K562 (cell line): Measurements from ENCODE around the gene CHRM4. TPM values are rescaled to one million over a fixed set of nuclear protein-coding genes. Genes with fewer than 3 reads are reported as not detected.

Experiments used
- CEBPB ChIP-seq: fragments of 450-650 bp; IDR thresholded peaks from 2 replicates; pipeline ENCODE4 v1.6.1; 2016; ENCODE audit warnings: missing genetic modification characterization, missing compliant biosample characterization
- FUS ChIP-seq: fragments of 200-400 bp; formaldehyde crosslinking; optimal IDR thresholded peaks from 2 replicates; pipeline ENCODE3; 2017; ENCODE audit warnings: low read depth, low read length
- GATA2 ChIP-seq: sonication (generic); formaldehyde crosslinking; IDR thresholded peaks from 2 replicates; pipeline ENCODE4 v1.4.0; 2020; ENCODE audit warnings: mild to moderate bottlenecking, missing genetic modification reagents
- HMGN3 ChIP-seq: IDR thresholded peaks from 2 replicates; pipeline ENCODE4 v1.6.1; 2011; ENCODE audit warnings: borderline replicate concordance, low read depth, mild to moderate bottlenecking, mixed read lengths, low read length; ENCODE audit not compliant: insufficient read length; ENCODE audit errors: extremely low read depth
- MCM3 ChIP-seq: fragments of 450-650 bp; IDR thresholded peaks from 2 replicates; pipeline ENCODE4 v1.6.1; 2016
- NFE2 ChIP-seq: IDR thresholded peaks from 2 replicates; pipeline ENCODE4 v1.6.1; 2014; ENCODE audit warnings: antibody characterized with exemption, low read depth
- POLR2AphosphoS5 ChIP-seq: IDR thresholded peaks from 2 replicates; pipeline ENCODE4 v1.6.1; 2011; ENCODE audit warnings: mild to moderate bottlenecking, low read depth, low read length, moderate library complexity; ENCODE audit not compliant: control insufficient read depth, insufficient read depth
- RAD51 ChIP-seq: fragments of 450-650 bp; IDR thresholded peaks from 2 replicates; pipeline ENCODE4 v1.7.1; 2016; ENCODE audit warnings: low read depth, mild to moderate bottlenecking, borderline replicate concordance
- RBM34 ChIP-seq: fragments of 200-400 bp; formaldehyde crosslinking; IDR thresholded peaks from 2 replicates; pipeline ENCODE4 v1.6.1; 2018; ENCODE audit warnings: low read length, borderline replicate concordance; ENCODE audit not compliant: insufficient read depth
- ZNF586 ChIP-seq: fragments of 450-650 bp; formaldehyde crosslinking; conservative IDR thresholded peaks from 2 replicates; pipeline ENCODE4 v1.4.0; 2020; ENCODE audit warnings: mild to moderate bottlenecking, moderate library complexity
- polyA plus RNA-seq, 8 experiments: library from polyadenylated mRNA; depleted of rRNA in 4 of 8; stranded (reverse) in 5 of 8; unstranded in 3 of 8; fragments of >200 nt; fragmentation: Nextera tagmentation in 2 of 8; fragmentation: Illumina TruSeq in 1 of 8; extraction: Ambion mirVana in 2 of 8; extraction: Trizol in 1 of 8; gene quantifications; 2 replicates each; pipeline versions ENCODE4 v1.2.1 to v1.2.3, GENCODE V29; 2011 to 2014; ENCODE audit warnings: inconsistent platforms in 1 of 8, missing spikeins in 1 of 8
- total RNA-seq, 7 experiments: library from RNA; depleted of rRNA in 6 of 7; stranded (reverse); fragments of >200 nt in 6 of 7; fragmentation: Illumina TruSeq in 2 of 7; extraction: Trizol in 2 of 7; gene quantifications; 2 replicates each; pipeline versions ENCODE4 v1.2.1 to v1.2.3, GENCODE V29; 2011 to 2021; ENCODE audit warnings: low replicate concordance in 1 of 7
- TF ChIP-seq, protein P1 (sequence below), 2 experiments: fragments of 450-650 bp; formaldehyde crosslinking in 1 of 2; IDR thresholded peaks; 2 replicates each; pipeline versions ENCODE4 v1.4.0 to v1.6.1; 2014 to 2020; ENCODE audit warnings: mild to moderate bottlenecking in 2 of 2, borderline replicate concordance in 1 of 2, low read depth in 1 of 2
- TF ChIP-seq, protein P2 (sequence below): fragments of 450-650 bp; IDR thresholded peaks from 2 replicates; pipeline ENCODE4 v1.6.1; 2016; ENCODE audit warnings: low read depth, mild to moderate bottlenecking, moderate library complexity
- TF ChIP-seq, protein P3 (sequence below): fragments of 450-650 bp; IDR thresholded peaks from 2 replicates; pipeline ENCODE4 v1.6.1; 2016; ENCODE audit warnings: antibody characterized with exemption
- TF ChIP-seq, protein P4 (sequence below): fragments of 450-650 bp; IDR thresholded peaks from 2 replicates; pipeline ENCODE4 v1.6.1; 2016; ENCODE audit warnings: mild to moderate bottlenecking

The CHRM4 gene
- total and polyA plus RNA-seq, 9 of the 15 experiments (the other 6 are each of a cell fraction or from before 2014, with no cell fraction given) = 0.22 to 1.3 (median 0.40) TPM; not detected in 2

DNA sequence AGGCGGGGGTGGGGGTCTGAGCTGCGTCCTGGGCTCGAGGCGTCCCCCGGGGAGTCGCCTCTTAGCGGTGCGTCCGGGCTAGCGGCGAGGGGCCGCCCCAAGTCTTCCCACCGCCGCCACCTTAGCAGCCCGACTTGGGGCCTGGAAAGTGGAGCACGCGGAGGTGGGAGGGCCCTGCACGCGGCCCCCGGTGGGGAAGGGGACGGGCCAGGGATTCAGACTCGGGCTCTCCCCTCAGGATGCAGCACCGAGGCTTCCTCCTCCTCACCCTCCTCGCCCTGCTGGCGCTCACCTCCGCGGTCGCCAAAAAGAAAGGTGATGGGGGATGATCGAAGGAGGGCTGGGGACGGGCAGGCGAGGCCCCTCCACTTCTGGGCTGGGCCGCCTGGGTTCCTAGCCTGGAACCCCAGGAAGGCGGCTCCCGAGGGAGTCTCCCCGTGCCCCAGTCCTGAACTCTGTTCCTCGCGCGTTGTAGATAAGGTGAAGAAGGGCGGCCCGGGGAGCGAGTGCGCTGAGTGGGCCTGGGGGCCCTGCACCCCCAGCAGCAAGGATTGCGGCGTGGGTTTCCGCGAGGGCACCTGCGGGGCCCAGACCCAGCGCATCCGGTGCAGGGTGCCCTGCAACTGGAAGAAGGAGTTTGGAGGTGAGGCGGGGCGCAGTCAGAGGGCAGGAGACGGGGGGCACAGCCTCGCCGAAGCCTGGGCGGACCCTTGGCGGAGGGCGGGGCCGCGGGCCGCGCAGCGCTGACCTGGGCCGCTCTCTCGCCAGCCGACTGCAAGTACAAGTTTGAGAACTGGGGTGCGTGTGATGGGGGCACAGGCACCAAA, 9.5 kb downstream of the CHRM4 start (continued):
- TF ChIP-seq, protein P1, sequence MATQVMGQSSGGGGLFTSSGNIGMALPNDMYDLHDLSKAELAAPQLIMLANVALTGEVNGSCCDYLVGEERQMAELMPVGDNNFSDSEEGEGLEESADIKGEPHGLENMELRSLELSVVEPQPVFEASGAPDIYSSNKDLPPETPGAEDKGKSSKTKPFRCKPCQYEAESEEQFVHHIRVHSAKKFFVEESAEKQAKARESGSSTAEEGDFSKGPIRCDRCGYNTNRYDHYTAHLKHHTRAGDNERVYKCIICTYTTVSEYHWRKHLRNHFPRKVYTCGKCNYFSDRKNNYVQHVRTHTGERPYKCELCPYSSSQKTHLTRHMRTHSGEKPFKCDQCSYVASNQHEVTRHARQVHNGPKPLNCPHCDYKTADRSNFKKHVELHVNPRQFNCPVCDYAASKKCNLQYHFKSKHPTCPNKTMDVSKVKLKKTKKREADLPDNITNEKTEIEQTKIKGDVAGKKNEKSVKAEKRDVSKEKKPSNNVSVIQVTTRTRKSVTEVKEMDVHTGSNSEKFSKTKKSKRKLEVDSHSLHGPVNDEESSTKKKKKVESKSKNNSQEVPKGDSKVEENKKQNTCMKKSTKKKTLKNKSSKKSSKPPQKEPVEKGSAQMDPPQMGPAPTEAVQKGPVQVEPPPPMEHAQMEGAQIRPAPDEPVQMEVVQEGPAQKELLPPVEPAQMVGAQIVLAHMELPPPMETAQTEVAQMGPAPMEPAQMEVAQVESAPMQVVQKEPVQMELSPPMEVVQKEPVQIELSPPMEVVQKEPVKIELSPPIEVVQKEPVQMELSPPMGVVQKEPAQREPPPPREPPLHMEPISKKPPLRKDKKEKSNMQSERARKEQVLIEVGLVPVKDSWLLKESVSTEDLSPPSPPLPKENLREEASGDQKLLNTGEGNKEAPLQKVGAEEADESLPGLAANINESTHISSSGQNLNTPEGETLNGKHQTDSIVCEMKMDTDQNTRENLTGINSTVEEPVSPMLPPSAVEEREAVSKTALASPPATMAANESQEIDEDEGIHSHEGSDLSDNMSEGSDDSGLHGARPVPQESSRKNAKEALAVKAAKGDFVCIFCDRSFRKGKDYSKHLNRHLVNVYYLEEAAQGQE (IDR thresholded peaks at IDR 0.05; ENCODE audit: borderline replicate concordance) = no peak
- TF ChIP-seq, protein P1 (CRISPR knock-in tag; IDR thresholded peaks at IDR 0.05; ENCODE audit: low read depth) = 0 out of 2 replicates have a peak, but pooled peaks have one; percentile 27
- no peak for TF ChIP-seq ZNF586 (CRISPR knock-in tag)
- peak; percentile 1; the same call in 1 of the 2 replicates for TF ChIP-seq POLR2AphosphoS5
- TF ChIP-seq, protein P2, sequence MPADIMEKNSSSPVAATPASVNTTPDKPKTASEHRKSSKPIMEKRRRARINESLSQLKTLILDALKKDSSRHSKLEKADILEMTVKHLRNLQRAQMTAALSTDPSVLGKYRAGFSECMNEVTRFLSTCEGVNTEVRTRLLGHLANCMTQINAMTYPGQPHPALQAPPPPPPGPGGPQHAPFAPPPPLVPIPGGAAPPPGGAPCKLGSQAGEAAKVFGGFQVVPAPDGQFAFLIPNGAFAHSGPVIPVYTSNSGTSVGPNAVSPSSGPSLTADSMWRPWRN = no peak
- no peak for TF ChIP-seq RAD51
- no peak for TF ChIP-seq GATA2 (CRISPR knock-in tag)
- TF ChIP-seq, protein P3, sequence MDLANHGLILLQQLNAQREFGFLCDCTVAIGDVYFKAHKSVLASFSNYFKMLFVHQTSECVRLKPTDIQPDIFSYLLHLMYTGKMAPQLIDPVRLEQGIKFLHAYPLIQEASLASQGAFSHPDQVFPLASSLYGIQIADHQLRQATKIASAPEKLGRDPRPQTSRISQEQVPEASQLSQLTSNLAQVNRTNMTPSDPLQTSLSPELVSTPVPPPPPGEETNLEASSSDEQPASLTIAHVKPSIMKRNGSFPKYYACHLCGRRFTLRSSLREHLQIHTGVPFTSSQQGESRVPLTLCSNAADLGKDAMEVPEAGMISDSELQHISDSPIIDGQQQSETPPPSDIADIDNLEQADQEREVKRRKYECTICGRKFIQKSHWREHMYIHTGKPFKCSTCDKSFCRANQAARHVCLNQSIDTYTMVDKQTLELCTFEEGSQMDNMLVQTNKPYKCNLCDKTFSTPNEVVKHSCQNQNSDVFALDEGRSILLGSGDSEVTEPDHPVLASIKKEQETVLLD = peak; percentile 58
- no peak for TF ChIP-seq NFE2
- TF ChIP-seq RBM34 = no peak
- peak; percentile 54 for TF ChIP-seq HMGN3
- TF ChIP-seq FUS = no peak
- no peak for TF ChIP-seq MCM3
- TF ChIP-seq, protein P4, sequence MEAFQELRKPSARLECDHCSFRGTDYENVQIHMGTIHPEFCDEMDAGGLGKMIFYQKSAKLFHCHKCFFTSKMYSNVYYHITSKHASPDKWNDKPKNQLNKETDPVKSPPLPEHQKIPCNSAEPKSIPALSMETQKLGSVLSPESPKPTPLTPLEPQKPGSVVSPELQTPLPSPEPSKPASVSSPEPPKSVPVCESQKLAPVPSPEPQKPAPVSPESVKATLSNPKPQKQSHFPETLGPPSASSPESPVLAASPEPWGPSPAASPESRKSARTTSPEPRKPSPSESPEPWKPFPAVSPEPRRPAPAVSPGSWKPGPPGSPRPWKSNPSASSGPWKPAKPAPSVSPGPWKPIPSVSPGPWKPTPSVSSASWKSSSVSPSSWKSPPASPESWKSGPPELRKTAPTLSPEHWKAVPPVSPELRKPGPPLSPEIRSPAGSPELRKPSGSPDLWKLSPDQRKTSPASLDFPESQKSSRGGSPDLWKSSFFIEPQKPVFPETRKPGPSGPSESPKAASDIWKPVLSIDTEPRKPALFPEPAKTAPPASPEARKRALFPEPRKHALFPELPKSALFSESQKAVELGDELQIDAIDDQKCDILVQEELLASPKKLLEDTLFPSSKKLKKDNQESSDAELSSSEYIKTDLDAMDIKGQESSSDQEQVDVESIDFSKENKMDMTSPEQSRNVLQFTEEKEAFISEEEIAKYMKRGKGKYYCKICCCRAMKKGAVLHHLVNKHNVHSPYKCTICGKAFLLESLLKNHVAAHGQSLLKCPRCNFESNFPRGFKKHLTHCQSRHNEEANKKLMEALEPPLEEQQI = no peak
- TF ChIP-seq CEBPB (tag) = no peak
